Subcutaneous abdominal adipose tissue (tissue), 5 donors: ENCODE measurements around the gene ALK.

Experiments
- H3K27ac ChIP-seq: one replicate; pipeline ENCODE4 v1.7.0; 2013; ENCODE audit warnings: low read depth, mild to moderate bottlenecking, inconsistent platforms, low read length, moderate library complexity
- H3K27me3 ChIP-seq, 5 donors: one replicate each; pipeline ENCODE4 v1.7.0; 2013; ENCODE audit warnings: low read length in 5 of 5, inconsistent platforms in 1 of 5; ENCODE audit not compliant: control insufficient read depth in 5 of 5, insufficient read depth in 4 of 5
- H3K36me3 ChIP-seq, 5 donors: one replicate each; pipeline ENCODE4 v1.7.0; 2013; ENCODE audit warnings: low read length in 5 of 5; ENCODE audit not compliant: control insufficient read depth in 5 of 5, insufficient read depth in 5 of 5
- H3K4me1 ChIP-seq, 5 donors: one replicate each; pipeline ENCODE4 v1.7.0; 2013; ENCODE audit warnings: low read length in 5 of 5, mild to moderate bottlenecking in 3 of 5, moderate library complexity in 1 of 5; ENCODE audit not compliant: control insufficient read depth in 5 of 5, insufficient read depth in 5 of 5
- H3K4me3 ChIP-seq, 5 donors: one replicate each; pipeline ENCODE4 v1.7.0; 2013; ENCODE audit warnings: low read length in 5 of 5, low read depth in 1 of 5
- H3K9ac ChIP-seq, 5 donors: one replicate each; pipeline ENCODE4 v1.7.0; 2013; ENCODE audit warnings: low read length in 5 of 5, mild to moderate bottlenecking in 4 of 5, moderate library complexity in 3 of 5
- H3K9me3 ChIP-seq, 5 donors: one replicate each; pipeline ENCODE4 v1.7.0; 2013; ENCODE audit warnings: low read length in 5 of 5; ENCODE audit not compliant: control insufficient read depth in 5 of 5
- donor health status: healthy.
- donor health status: healthy.
- donor health status: healthy.
- donor health status: healthy.
- donor health status: healthy.

Gene ALK

GRCh38 chr2:29662861-29663260, 258.5 kb downstream of the ALK start:
- Histone ChIP-seq H3K36me3 (no peaks in the 10 kb centered on the region), H3K27ac (no peak overlapping the region), H3K9ac (no peak overlapping the region), H3K27me3 (no peaks in the 10 kb centered on the region), H3K4me1 (no peaks in the 10 kb centered on the region), H3K4me3 (no peak overlapping the region), H3K9me3 (peaks cover 0 to 4% (median 0%) of the 10 kb centered on the region in 5 donors)

GRCh38 chr2:29660201-29660600, 261.2 kb downstream of the ALK start:
- H3K9ac ChIP-seq, result no peak overlapping the region
- no peak overlapping the region for H3K27ac ChIP-seq
- H3K4me1 ChIP-seq, result peaks cover 0 to 14% (median 7%) of the 10 kb centered on the region in 5 donors
- no peaks in the 10 kb centered on the region for H3K36me3 ChIP-seq
- H3K9me3 ChIP-seq, result no peaks in the 10 kb centered on the region
- H3K4me3 ChIP-seq, result no peak overlapping the region
- H3K27me3 ChIP-seq, result no peaks in the 10 kb centered on the region

- H3K36me3 ChIP-seq, result no peaks in the 10 kb centered on the region
- H3K27me3 ChIP-seq, result no peaks in the 10 kb centered on the region
- no peak overlapping the region for H3K4me3 ChIP-seq
- no peak overlapping the region for H3K9ac ChIP-seq
- H3K9me3 ChIP-seq, result no peaks in the 10 kb centered on the region
- peaks cover 0 to 19% (median 7%) of the 10 kb centered on the region in 5 donors for H3K4me1 ChIP-seq
- no peak overlapping the region for H3K27ac ChIP-seq
These were observed 262.2 kb downstream of the ALK start for GRCh38 chr2:29659178-29659577.

- no peak overlapping the region for H3K9ac ChIP-seq
- no peaks in the 10 kb centered on the region for H3K9me3 ChIP-seq
- no peak overlapping the region for H3K27ac ChIP-seq
- H3K4me1 ChIP-seq, result peaks cover 0 to 19% (median 7%) of the 10 kb centered on the region in 5 donors
- H3K27me3 ChIP-seq, result no peaks in the 10 kb centered on the region
- H3K36me3 ChIP-seq, result no peaks in the 10 kb centered on the region
- no peak overlapping the region for H3K4me3 ChIP-seq
These were observed 263.7 kb downstream of the ALK start for GRCh38 chr2:29657674-29658073.

- Histone ChIP-seq H3K27ac (peak overlapping the region; percentile 68), H3K4me3 (no peak overlapping the region), H3K27me3 (no peaks in the 10 kb centered on the region), H3K9ac (peak overlapping the region in 2 of 5 donors; percentile 38 to 50), H3K9me3 (no peaks in the 10 kb centered on the region), H3K4me1 (peaks cover 0 to 19% (median 7%) of the 10 kb centered on the region in 5 donors), H3K36me3 (no peaks in the 10 kb centered on the region)
These were observed 265.8 kb downstream of the ALK start for GRCh38 chr2:29655391-29656086.

- Histone ChIP-seq H3K9me3 (peaks cover 0 to 13% (median 5%) of the 10 kb centered on the region in 5 donors), H3K27me3 (no peaks in the 10 kb centered on the region), H3K4me3 (no peak overlapping the region), H3K4me1 (peaks cover 0 to 9% (median 3%) of the 10 kb centered on the region in 5 donors), H3K27ac (no peak overlapping the region), H3K9ac (no peak overlapping the region), H3K36me3 (no peaks in the 10 kb centered on the region)
These were observed 270.7 kb downstream of the ALK start for GRCh38 chr2:29650631-29651097.

GRCh38 chr2:29644949-29645348, 276.4 kb downstream of the ALK start:
- no peaks in the 10 kb centered on the region for H3K4me1 ChIP-seq
- H3K27ac ChIP-seq, result no peak overlapping the region
- H3K9me3 ChIP-seq, result peaks cover 0 to 13% (median 5%) of the 10 kb centered on the region in 5 donors
- H3K4me3 ChIP-seq, result no peak overlapping the region
- H3K27me3 ChIP-seq, result no peaks in the 10 kb centered on the region
- no peaks in the 10 kb centered on the region for H3K36me3 ChIP-seq
- H3K9ac ChIP-seq, result no peak overlapping the region

- Histone ChIP-seq H3K27ac (no peak overlapping the region), H3K27me3 (peaks cover 0 to 4% (median 0%) of the 10 kb centered on the region in 5 donors), H3K4me3 (no peak overlapping the region), H3K9me3 (peaks cover 0 to 2% (median 0%) of the 10 kb centered on the region in 5 donors), H3K36me3 (no peaks in the 10 kb centered on the region), H3K9ac (no peak overlapping the region), H3K4me1 (no peaks in the 10 kb centered on the region)
These were observed 278.2 kb downstream of the ALK start for GRCh38 chr2:29643196-29643595.

GRCh38 chr2:29640360-29640759, 281.0 kb downstream of the ALK start:
- no peaks in the 10 kb centered on the region for H3K36me3 ChIP-seq
- no peaks in the 10 kb centered on the region for H3K4me1 ChIP-seq
- H3K27ac ChIP-seq, result no peak overlapping the region
- H3K4me3 ChIP-seq, result no peak overlapping the region
- H3K27me3 ChIP-seq, result peaks cover 0 to 4% (median 0%) of the 10 kb centered on the region in 5 donors
- no peak overlapping the region for H3K9ac ChIP-seq
- H3K9me3 ChIP-seq, result no peaks in the 10 kb centered on the region

GRCh38 chr2:29638641-29639040, 282.7 kb downstream of the ALK start:
- H3K4me3 ChIP-seq, result no peak overlapping the region
- H3K9me3 ChIP-seq, result no peaks in the 10 kb centered on the region
- peaks cover 0 to 4% (median 0%) of the 10 kb centered on the region in 5 donors for H3K27me3 ChIP-seq
- H3K9ac ChIP-seq, result no peak overlapping the region
- H3K36me3 ChIP-seq, result no peaks in the 10 kb centered on the region
- H3K27ac ChIP-seq, result no peak overlapping the region
- H3K4me1 ChIP-seq, result no peaks in the 10 kb centered on the region
